GM19240 (cell line): ENCODE results near the gene MRGPRG.

Experiments
- DNase-seq: peaks from one replicate; pipeline ENCODE4 v3.0.0; 2011; ENCODE audit warnings: low spot score; ENCODE audit not compliant: insufficient read length

The MRGPRG gene

DNA sequence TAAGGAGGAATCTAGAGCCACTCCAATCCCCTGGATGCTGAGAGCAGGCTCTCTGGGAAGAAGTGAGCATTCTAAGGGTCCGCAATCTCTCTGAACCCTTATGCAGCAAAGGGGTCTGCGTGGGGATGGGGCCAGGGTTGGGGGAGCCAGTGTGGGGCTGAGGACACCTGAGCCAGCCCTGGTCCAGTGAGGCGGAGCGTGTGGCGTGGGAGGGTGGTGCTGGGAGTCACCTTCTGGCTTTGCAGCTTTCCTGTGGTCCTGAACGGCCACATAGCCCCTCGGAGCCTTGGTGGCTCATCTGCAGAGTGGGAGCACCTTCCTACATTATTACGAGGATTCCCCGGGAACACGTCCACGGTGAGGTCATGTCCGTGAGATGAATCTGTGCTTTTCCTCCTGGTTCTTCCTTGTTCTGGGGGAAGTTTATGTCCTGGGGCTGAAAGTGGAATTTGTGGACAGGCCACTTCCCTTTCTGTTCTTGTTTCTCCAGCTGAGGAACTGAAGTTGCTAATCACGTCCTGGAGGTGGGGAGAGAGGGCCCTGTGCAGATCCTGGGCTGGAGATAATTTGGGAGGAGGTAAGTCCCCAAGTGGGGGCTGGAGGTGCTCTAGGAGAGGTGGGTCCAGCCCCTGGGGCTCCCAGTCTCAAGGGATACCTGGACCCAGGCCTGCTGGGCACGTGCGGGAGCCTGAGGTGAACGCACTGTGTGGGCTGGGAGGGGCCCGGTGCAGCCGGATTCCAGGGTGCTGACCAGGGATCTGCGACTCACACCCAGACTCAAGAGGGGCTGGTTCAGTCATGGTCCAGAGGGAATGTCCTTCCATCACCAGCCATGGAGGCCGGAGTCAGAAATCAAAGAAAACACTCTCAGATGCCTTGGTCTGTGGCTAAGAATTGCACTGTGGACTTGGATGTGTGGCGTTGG, 7.5 kb upstream of the MRGPRG start:
- no peak for DNase-seq

DNA sequence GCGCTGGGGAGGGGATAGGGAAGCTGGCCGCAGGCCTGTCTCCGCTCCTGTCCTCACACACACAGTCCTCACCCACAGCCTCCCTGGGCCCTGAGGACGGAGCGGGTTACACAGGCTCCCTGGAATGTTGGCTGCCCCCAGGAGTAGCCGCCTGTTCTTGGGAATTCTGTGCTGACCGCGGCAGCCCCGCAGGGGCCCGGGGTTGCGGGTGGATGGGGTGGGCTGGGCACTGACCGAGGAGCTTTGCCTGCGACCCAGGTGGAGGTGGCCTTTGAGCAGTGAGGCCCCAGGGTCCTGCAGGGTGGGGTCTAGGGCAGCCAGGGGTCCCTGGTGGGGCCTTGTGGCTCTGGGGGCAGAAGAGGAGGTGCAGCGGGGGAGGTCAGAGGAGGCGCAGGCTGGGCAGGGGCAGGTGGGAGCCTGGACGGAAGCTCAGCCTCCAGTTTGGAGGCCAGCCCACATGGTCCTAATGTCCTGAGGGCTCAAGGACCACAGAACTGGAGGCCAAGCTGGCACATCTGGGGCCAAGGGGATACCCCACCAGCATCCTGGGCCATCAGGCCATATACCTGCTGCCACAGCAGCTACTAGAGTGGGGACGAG, 6.6 kb upstream of the MRGPRG start:
- no peak for DNase-seq

DNA sequence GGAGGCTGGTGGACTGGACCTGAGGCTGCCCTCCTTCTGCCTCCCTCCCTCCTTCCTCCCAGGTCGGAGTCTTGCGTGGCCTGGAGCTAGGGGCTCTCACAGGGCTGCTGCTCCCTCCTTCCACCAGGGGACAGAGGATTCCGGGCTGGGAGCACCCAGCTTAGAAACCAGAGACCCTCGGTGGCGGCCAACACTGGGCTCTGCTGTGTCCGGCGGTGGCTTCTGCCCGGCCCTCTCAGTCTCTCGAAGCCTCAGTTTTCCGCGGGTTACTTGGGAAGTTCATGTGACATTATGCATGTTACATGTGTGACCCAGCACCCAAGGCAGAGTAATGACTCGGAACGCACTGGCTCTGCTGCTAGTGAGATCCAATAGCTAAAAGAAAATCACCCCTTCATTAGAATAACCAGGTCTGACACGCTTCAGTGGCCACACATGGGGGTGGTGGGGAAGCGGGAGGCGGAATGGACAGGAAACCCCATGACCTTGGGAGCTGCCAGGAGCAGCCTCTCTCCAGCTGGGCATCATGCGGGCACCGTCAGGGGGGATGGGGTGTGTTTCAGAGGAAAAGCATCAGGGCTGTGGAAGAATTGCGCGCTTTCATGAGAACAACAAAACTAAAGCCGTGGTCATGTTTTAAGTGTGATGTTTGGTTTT, 5.9 kb upstream of the MRGPRG start:
- no peak for DNase-seq

DNA sequence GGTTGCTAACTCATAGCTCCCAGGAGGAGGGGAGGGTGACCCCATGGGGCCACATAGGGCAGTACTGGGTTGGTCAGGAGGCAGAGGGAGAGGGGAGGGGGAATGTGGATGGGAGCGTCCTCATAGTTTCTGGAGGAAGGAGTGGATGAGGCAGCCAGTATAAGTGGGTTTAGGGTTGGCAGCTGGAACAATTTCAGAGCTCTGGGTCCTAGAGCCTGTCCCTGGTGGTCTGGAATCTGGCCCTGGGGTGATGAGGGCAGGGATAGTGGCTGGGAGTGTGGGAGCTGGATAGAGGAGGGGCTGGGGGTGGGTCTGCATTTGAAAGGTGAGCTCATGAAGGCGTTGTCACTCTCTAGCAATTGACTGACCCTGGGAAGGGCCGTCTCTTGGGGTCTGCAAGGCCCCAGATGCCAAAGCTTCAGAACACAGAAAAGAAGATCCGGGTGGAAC, 5.3 kb upstream of the MRGPRG start:
- no peak for DNase-seq

DNA sequence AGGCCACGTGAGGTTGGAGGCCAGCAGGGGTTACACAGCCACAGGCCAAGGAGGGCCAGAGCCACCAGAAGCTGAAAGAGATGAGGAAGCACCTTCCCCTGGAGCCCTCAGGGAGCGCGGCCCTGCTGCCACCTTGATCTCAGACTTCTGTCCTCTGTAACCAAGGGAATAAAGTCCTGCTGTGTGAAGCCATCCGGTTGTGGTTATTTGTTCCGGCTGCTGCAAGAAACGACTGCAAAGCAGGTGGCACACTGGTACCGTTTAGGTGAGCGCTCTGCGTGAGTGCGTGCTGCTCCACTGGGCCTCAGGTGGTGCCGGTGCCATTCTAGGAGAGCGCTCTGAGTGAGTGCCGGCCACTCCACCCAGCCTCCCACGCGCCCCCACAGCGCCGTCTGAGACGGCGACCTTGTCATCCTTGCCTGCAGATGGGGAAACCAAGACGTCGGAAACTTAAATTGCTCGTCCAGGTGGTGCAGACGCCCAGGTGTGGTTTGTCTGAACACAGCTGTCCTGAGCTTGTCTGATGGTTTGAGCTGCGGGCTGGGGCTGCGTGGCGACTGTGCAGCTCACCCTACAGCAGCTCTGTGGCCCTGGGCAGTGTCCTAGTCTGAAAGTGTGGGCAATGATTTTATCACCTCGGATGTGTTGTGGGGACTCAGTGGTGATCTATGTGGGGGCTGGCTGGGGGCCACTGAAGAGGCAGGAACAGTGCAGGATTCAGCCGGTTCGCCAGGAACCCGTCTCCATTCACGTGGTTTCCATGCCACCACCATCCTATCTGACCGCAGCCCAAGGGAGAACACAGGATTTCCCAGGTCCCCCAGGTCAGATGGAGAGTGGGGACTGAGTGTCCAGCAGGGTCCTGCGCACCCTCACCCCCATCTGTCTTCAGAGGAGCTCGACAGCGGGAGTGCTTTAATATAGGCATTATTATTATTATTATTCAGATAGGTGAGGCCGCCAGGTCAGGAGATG, 4.6 kb upstream of the MRGPRG start:
- DNase-seq: no peak

DNA sequence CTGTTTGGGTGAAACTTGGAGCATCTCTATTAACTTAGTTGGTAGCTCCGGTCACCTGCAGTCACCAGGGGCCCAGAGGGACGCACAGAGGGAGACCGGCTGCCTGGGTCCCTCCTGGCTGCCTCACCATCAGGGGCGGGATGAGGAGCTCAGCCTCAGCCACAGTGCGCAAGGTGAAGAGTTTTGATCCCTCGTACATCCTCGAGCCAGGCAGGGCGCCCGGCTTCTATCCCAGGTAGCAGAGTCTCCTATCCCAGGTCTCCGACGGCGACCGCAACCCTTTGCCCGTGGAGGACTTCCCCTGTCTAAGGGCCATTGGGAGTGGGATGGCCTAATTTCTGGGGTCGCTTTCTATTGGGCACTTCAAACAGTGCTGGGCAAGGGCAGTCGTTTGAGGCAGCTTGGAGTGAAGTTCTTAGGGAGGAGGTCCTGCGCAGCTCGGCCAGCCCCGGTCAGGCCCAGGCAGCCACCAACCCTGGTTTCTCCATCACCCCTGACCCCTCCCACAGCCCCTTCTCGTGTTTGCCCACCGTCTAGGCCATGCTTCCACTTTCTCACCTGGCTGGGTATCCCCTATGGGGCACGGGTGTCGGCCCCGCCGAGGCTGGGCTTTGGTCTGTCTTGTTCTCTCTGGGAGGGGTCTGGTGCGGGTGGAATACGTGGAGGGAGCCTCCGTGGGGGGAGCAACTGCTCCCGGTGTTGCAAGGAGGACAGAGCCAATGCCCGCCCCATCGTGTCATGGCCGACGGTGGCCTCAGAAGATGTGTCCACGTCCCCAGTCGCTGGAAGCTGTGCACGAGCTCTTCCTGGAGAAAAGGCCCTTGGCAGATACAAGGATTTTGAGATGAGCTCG, 3.6 kb upstream of the MRGPRG start:
- DNase-seq: no peak

DNA sequence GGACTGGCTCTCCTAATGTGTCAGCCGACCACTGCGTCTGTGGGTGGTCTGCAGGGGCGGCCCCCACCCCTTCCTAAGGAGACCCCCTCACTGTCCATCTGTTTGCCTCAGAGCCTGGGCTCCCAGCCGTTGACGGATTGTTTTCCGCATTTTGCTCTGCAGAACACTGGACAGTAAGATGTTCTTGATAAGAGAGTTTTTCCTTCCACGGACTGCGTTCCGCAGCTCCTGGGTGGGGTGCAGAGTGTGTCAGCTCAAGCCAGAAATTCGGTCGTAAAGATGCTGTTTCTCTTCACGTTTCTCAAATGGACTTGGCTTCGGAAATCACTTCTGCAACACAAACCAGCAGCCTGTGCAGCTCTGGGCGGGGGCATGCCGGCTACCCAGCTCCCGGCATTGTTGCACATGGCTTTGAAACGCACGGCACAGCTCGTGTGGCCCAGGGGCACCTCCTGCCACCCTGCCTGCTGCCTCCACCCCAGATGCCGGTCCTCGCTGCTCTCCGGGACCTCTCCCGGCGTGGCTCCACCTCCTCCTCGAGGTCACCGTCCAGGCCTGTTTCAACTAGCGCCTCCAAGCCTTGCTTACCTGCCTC, 2.9 kb upstream of the MRGPRG start:
- DNase-seq: no peak

DNA sequence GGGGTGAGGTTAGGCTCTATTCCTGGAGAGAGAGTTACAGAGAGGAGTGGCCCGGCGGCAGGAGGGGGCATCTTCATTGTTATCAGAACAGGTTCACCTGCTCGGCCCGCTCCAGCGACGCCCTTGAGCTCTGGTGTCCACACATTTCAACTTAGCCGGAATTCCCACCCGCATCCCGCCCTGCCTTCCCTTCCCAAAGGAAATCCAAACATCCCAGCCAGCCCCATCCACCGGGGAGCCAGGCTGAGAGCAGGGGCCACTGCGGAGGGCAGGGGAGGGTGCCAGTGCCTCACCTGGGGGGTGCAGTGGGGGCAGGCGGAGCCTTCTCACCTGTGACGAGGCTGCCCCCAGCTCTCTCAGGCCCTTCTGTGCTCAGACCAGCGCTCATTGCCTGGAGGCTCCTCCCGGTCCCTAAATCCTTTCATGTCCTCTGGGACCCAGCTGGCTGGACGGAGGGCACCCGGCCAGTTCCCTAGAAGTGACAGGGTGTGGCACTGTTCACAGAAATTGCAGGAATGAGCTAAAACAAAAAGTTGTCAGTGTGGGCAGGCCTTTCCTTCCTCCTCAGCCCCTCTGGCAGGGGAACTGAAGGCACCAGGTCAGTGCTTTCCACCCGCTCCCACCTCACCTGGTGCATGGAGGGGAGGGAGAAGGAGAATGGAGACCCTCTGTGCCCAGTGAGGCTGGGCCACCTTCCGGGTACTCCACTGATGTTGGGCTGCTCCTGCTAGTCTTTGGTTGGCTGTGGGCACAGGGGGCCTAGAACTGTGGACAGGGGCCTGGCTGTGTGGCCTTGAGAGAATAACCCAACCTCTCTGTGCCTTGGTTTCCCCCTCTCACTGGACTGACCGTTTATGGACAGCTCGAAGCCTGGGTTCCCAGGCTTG, 2.2 kb upstream of the MRGPRG start:
- no peak for DNase-seq

DNA sequence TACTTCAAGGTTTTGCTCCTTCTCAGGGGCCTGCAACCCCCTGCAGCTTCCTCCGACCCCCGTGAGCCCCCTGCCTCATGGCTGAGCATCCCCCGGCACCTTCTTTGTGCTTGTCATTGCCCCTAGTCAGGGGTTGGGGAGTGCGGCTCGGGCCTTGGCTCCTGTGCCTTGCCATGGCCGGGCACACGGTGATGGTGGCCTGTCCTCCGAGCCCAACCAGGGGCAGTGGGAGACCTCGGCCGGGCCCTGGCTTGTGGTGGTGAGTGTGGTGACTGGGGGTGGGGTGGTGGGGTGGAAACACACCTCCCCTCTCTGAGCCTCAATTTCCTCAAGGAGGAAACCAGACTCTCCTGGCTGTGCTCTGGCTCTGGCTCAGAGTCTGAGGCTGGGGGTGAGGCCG, 1.5 kb upstream of the MRGPRG start:
- DNase-seq: no peak

DNA sequence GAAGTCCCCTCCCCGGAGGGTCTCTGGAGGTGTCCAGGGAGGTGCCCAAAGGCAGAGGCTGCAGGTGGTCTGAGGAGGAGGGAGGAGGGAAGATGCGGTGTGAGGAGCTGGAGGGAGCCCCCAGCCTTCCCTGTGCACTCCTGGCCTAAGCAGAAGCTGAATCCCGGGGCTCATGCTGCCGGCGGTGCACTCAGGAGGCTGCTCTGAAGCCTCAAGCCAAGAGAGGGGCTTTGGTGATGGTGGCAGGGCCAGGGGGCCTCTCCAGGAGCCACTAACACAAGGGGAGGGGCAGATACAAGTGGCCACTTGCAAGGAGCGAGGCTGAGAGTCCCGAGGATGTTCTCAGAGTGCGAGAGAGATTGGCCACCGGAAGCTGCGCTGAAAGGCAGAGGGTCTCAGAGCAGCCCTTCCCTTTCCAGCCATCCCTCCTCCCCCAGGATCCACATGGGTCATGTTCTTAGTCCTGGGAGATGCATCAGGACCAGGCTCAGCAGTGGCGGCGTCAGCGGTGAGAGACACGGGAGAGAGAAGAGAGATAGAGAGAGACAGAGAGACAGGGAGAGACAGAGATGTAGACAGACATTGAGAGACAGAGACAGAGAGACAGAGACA, 774 bp upstream of the MRGPRG start:
- DNase-seq: no peak

DNA sequence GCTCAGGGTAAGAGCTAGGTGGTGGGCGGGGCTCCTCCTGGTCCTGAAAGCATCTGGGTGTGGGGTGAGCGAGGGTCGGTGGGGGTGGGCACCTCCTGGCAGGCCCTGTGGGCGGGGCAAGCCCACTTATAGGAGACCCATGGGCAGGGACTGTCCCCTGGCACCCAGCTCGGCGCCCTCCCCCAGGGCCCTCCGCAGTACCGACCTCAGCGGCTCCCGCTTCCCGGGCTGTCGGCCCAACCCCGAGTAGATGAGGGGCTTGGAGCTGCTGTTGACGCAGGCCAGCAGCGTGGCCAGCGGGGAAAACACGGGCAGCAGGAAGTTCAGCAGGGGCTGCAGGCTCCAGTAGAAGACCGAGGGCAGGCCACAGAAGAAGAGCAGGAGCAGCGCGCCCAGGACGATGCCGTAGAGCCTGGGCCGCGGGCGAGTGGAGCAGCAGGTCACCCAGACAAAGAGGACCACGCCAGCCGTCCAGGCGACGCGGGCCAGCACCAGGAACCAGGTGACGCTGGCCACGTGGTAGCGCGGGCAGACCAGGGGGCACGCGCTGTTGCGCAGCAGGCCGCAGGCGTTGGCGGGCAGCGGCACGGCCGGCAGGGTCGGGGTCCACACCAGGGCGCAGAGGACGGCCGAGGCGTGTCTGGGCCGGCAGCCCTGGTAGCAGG, 663 bp downstream of the MRGPRG start:
- DNase-seq: no peak

DNA sequence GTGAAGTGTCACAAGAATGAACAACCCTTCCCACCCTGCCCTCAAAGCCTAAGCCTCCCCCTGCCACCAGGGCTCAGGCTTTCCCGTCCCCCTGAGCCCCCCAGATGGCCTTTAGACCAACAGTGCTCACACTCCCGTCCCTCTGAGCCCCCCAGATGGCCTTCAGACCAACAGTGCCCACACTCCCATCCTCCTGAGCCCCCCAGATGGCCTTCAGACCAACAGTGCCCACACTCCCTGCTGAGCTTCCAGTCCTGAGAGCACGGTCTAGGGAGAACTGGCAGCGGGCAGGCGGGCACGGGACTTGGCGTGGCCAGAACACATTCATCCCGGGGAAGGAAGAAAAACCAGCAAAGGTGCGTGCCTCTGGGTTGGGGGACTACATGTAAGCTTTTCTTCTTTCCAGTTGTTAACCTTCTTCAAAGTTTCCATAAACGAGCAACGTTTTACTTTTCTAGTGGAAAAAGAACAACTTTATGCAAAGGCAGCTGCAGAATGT, 2.5 kb downstream of the MRGPRG start:
- DNase-seq: no peak

DNA sequence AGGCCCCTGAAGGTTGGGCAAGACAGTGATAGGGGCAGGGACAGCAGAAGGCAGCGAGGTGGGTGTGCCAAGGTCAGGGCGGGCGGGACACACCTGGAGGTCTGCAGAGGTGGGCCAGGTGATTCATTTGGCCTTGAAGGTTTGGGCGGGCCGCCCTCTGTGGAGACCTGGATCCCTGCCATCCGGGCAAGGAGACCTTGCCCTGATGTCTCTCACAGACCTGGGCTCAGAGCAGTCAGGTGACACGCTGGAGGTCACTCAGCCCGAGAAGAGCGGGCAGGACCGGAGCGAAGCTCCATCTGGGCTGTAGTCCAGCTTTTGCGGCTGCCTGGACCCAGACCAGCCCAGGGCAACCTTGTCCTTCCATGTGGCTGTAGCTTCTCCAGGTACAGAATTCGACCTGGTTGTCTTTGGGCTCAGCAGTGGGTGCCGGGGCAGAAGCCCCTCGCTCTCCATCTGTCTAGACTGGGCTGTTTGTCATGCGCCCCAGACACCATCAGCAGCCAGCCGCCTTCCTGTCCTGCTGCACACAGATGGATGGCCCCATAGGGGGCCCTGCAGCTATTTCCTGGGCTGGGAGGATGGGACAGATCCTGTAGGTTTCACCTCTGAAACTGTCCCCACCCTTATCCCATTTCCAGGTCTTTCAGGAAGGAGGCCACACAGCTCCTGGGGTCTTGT, 3.1 kb downstream of the MRGPRG start:
- no peak for DNase-seq

DNA sequence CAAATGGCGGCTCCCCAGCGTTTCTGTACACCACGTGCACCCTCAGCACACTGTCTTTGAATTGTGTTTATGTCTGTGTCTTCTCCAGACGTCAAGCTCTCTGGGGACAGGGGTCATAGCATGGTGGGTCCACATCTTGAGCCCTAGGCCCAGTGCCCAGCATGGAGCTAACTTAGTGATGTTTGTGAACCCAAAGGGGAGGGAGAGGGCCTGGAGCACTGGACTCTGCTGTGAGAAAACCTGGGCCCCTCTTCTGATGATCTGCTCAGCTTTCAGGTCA, 4.3 kb downstream of the MRGPRG start:
- DNase-seq: no peak

DNA sequence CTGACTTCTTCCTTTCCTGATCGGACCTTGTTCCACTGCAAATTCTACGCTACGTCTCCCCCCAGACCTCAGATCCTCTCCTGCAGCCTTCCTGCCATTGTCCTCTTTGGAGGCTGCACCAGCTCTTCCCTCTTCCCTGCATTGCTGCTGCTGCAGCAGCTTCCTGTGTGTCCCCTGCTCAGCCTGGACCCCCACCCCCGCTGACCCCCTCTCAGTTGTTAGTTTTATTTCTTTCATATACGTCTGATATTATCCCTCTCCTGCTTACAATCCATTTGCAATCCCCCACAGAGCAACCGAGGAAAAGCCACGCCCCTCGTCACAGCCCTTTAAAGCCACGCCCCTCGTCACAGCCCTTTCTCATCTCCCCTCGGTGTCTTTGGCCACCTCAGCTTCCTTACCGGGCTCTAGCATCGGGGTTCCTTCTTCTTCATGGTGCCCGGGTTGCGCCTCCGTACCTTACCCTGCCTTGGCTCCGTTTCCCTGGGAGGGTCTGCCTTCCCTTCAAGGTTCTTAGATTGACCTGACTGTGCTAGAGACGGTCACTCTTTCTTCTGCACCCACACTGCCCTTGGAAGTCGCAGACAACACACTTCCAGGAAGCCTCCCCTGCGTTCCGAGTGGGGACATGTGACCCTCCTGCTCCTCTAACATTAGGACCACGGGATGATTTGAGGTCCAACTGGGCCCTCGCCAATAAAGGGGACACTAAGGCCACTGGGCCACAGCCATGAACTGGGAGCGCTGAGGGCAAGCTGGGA, 4.8 kb downstream of the MRGPRG start:
- DNase-seq: no peak

DNA sequence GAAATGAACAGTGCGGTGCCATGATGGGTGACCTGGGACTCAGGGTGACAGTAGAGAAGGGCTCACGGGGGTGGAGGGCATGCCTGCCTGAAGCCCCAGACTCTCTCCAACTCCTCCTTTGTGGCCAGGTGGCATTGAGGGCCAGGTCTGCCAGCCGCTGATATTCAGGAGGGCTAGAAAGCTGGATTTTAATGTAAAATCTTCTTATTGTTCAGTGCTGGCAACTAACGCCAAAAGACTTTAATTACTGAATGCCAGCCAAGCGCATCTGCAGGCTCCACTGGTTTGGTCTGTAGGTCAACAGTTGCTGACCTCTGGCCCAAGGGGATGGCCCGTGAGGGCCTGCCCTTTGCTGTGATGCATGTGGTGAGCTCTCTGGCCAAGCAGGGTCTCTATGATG, 10.3 kb downstream of the MRGPRG start:
- DNase-seq: no peak
